SK-N-SH (cell line): ENCODE results near the gene MEIS2. TPM values are rescaled to one million over a fixed set of nuclear protein-coding genes. Genes with fewer than 3 reads are reported as not detected.

Experiments
- CTCF ChIA-PET: fragments of 300-600, 350-600 bp; formaldehyde crosslinking; extraction: SDS; loops from one replicate; lab custom pipeline; 2021; lab: Yijun Ruan, JAX
- POLR2A ChIA-PET: fragments of 350-600 bp; sonication (Branson Sonifier 250); formaldehyde crosslinking; extraction: SDS; loops from one replicate; lab custom pipeline; 2020; ENCODE audit warnings: antibody characterized with exemption, inconsistent platforms; lab: Yijun Ruan, JAX
- DNase-seq: peaks from one replicate; pipeline ENCODE4 v3.0.0; 2012
- H2AFZ ChIP-seq: fragments of 200-600 bp; sonication (generic); 2 replicates; pipeline ENCODE4 v1.8.1; 2016; ENCODE audit warnings: antibody characterized with exemption, mild to moderate bottlenecking, low read depth
- H3F3A ChIP-seq: fragments of 200-600 bp; sonication (generic); replicated peaks from 2 replicates; pipeline ENCODE3; 2016; ENCODE audit warnings: antibody characterized with exemption, mild to moderate bottlenecking; ENCODE audit not compliant: insufficient read depth
- H3K27ac ChIP-seq, 2 experiments: fragments of 200-500 bp in 1 of 2; fragments of 200-600 bp in 1 of 2; sonication (Bioruptor generic) in 1 of 2; sonication (generic), shearing (Covaris generic) in 1 of 2; 2 replicates each; pipeline versions ENCODE4 v1.5.1 to v1.6.1; 2014 to 2016; ENCODE audit warnings: low read depth in 2 of 2, inconsistent platforms in 1 of 2, low read length in 1 of 2, mild to moderate bottlenecking in 1 of 2, mixed read lengths in 1 of 2
- H3K27me3 ChIP-seq: fragments of 200-600 bp; sonication (generic), shearing (Covaris generic); 2 replicates; pipeline ENCODE4 v1.6.1; 2016; ENCODE audit warnings: mixed run types; ENCODE audit not compliant: insufficient read depth
- H3K36me3 ChIP-seq, 2 experiments: fragments of 200-500 bp in 1 of 2; fragments of 200-600 bp in 1 of 2; sonication (Bioruptor generic) in 1 of 2; sonication (generic) in 1 of 2; replicated peaks in 1 of 2; 2 replicates each; pipeline versions ENCODE3 to v1.5.1; 2014 to 2016; ENCODE audit warnings: low read length in 1 of 2, mild to moderate bottlenecking in 1 of 2; ENCODE audit not compliant: insufficient read depth in 2 of 2, control insufficient read depth in 1 of 2
- H3K4me1 ChIP-seq, 2 experiments: fragments of 200-500 bp in 1 of 2; fragments of 200-600 bp in 1 of 2; sonication (Bioruptor generic) in 1 of 2; sonication (generic), shearing (Covaris generic) in 1 of 2; 2 replicates each; pipeline versions ENCODE4 v1.5.1 to v1.6.1; 2014 to 2016; ENCODE audit warnings: low read depth in 1 of 2, low read length in 1 of 2, mixed run types in 1 of 2; ENCODE audit not compliant: insufficient read depth in 2 of 2, control insufficient read depth in 1 of 2
- H3K4me2 ChIP-seq: fragments of 200-600 bp; sonication (generic), shearing (Covaris generic); 2 replicates; pipeline ENCODE4 v1.6.1; 2017; ENCODE audit warnings: mixed run types
- H3K4me3 ChIP-seq, 2 experiments: fragments of 200-500 bp in 1 of 2; fragments of 200-600 bp in 1 of 2; sonication (Bioruptor generic) in 1 of 2; sonication (generic), shearing (Covaris generic) in 1 of 2; 2 replicates each; pipeline versions ENCODE4 v1.5.1 to v1.8.1; 2014 to 2016; ENCODE audit warnings: low read depth in 2 of 2, inconsistent platforms in 1 of 2, low read length in 1 of 2, mild to moderate bottlenecking in 1 of 2, mixed read lengths in 1 of 2, moderate library complexity in 1 of 2
- H3K79me2 ChIP-seq: fragments of 200-600 bp; sonication (generic); 2 replicates; pipeline ENCODE4 v1.8.1; 2017; ENCODE audit warnings: mild to moderate bottlenecking; ENCODE audit not compliant: insufficient read depth
- H3K9ac ChIP-seq: fragments of 200-600 bp; sonication (generic); 2 replicates; pipeline ENCODE4 v1.6.1; 2017; ENCODE audit warnings: mixed run types
- H3K9me2 ChIP-seq: fragments of 200-600 bp; sonication (generic); 2 replicates; pipeline ENCODE4 v1.6.1; 2017; ENCODE audit warnings: mixed run types
- H3K9me3 ChIP-seq: fragments of 200-600 bp; sonication (generic); 2 replicates; pipeline ENCODE4 v1.6.1; 2017; ENCODE audit warnings: mixed run types, mild to moderate bottlenecking, moderate library complexity
- H4K20me1 ChIP-seq: fragments of 200-600 bp; sonication (generic); 2 replicates; pipeline ENCODE4 v1.6.1; 2017; ENCODE audit warnings: mild to moderate bottlenecking, mixed run types; ENCODE audit not compliant: insufficient read depth
- CTCF ChIP-seq: fragments of 200-600 bp; sonication (generic); IDR thresholded peaks from 2 replicates; pipeline ENCODE4 v1.6.1; 2017; ENCODE audit warnings: antibody characterized with exemption, mild to moderate bottlenecking, moderate library complexity
- ELF1 ChIP-seq: IDR thresholded peaks from 2 replicates; pipeline ENCODE4 v1.4.0; 2012
- FOSL2 ChIP-seq: IDR thresholded peaks from 2 replicates; pipeline ENCODE4 v1.4.0; 2012; ENCODE audit warnings: low read depth, mild to moderate bottlenecking, moderate library complexity, borderline replicate concordance
- FOXJ3 ChIP-seq: sonication (generic); formaldehyde crosslinking; IDR thresholded peaks from 2 replicates; pipeline ENCODE4 v1.5.1; 2020; ENCODE audit warnings: mild to moderate bottlenecking, missing genetic modification reagents
- GATA2 ChIP-seq: sonication (generic); formaldehyde crosslinking; IDR thresholded peaks from 2 replicates; pipeline ENCODE4 v1.5.0; 2020; ENCODE audit warnings: mild to moderate bottlenecking, missing genetic modification reagents
- MAX ChIP-seq: IDR thresholded peaks from 2 replicates; pipeline ENCODE4 v1.4.0; 2012; ENCODE audit warnings: low read depth
- MEF2A ChIP-seq: IDR thresholded peaks from 2 replicates; pipeline ENCODE4 v1.4.0; 2012; ENCODE audit warnings: low read depth, borderline replicate concordance
- MXI1 ChIP-seq: IDR thresholded peaks from 2 replicates; pipeline ENCODE4 v1.6.1; 2012; ENCODE audit warnings: mild to moderate bottlenecking, low read depth, low read length, improper control_type of control experiment
- NFIC ChIP-seq: IDR thresholded peaks from 2 replicates; pipeline ENCODE4 v1.4.0; 2012; ENCODE audit warnings: borderline replicate concordance
- NRF1 ChIP-seq: IDR thresholded peaks from 2 replicates; pipeline ENCODE4 v1.6.1; 2012; ENCODE audit warnings: low read depth, mild to moderate bottlenecking, low read length
- RAD21 ChIP-seq: IDR thresholded peaks from 2 replicates; pipeline ENCODE4 v1.6.1; 2012; ENCODE audit warnings: mild to moderate bottlenecking, low read length
- REST ChIP-seq: IDR thresholded peaks from 2 replicates; pipeline ENCODE4 v1.6.1; 2012; ENCODE audit warnings: mild to moderate bottlenecking, low read depth, low read length, moderate library complexity
- RXRA ChIP-seq: IDR thresholded peaks from 2 replicates; pipeline ENCODE4 v1.4.0; 2012; ENCODE audit warnings: low read depth, mild to moderate bottlenecking, borderline replicate concordance
- SIN3A ChIP-seq: IDR thresholded peaks from 2 replicates; pipeline ENCODE4 v1.6.1; 2012; ENCODE audit warnings: low read depth, mild to moderate bottlenecking, low read length, moderate library complexity, borderline replicate concordance
- TEAD4 ChIP-seq: IDR thresholded peaks from 2 replicates; pipeline ENCODE4 v1.4.0; 2012; ENCODE audit warnings: mild to moderate bottlenecking, borderline replicate concordance; ENCODE audit not compliant: insufficient read depth
- USF2 ChIP-seq: fragments of 150-350 bp; IDR thresholded peaks from 2 replicates; pipeline ENCODE4 v1.6.1; 2017; ENCODE audit warnings: antibody characterized with exemption, low read length, low read depth, borderline replicate concordance
- YY1 ChIP-seq: IDR thresholded peaks from 2 replicates; pipeline ENCODE4 v1.4.0; 2012; ENCODE audit warnings: low read depth, mild to moderate bottlenecking
- ZBTB33 ChIP-seq: IDR thresholded peaks from 2 replicates; pipeline ENCODE4 v1.4.0; 2012; ENCODE audit warnings: low read depth, borderline replicate concordance
- polyA plus RNA-seq, 3 experiments: library from polyadenylated mRNA; depleted of rRNA; stranded (reverse); fragments of >200 nt; gene quantifications; 2 replicates each; pipeline ENCODE4 v1.2.3, GENCODE V29; 2012

MEIS2 gene
- polyA plus RNA-seq, 1 of the 3 experiments (the other 2 are of a cell fraction): 146 TPM

GRCh38 chr15:37028625-37029296 is 71.6 kb downstream of the MEIS2 start (continued):
- TF ChIP-seq NRF1 (no peak), MXI1 (peak; percentile 7; the same call in 1 of the 2 replicates), FOXJ3 (CRISPR knock-in tag) (no peak), MAX (no peak), ZBTB33 (no peak), YY1 (no peak), CTCF (no peak), USF2 (no peak), TEAD4 (no peak), GATA2 (CRISPR knock-in tag) (no peak), RAD21 (no peak), SIN3A (no peak), ELF1 (no peak), FOSL2 (peak; percentile 33; the same call in 1 of the 2 replicates), RXRA (no peak), NFIC (no peak)

GRCh38 chr15:37020852-37021251 is 79.5 kb downstream of the MEIS2 start:
- Histone ChIP-seq H3K4me3 (no peak overlapping the region; a peak in 1 of 4 replicates), H3K9me2 (no peaks in the 10 kb centered on the region), H3K4me2 (no peak overlapping the region), H3F3A (peaks cover 34% of the 10 kb centered on the region), H3K79me2 (peaks cover 88% of the 10 kb centered on the region), H3K9me3 (no peaks in the 10 kb centered on the region), H3K27me3 (no peaks in the 10 kb centered on the region), H2AFZ (no peak overlapping the region), H3K4me1 (peaks cover 0 to 25% of the 10 kb centered on the region in 2 experiments; a peak in 2 of 4 replicates), H3K27ac (peak overlapping the region in 1 of 2 experiments; percentile 40; a peak in 2 of 4 replicates), H4K20me1 (peaks cover 32% of the 10 kb centered on the region), H3K9ac (no peak overlapping the region), H3K36me3 (peaks cover 77 to 86% of the 10 kb centered on the region in 2 experiments)
- no peak for DNase-seq
- ChIA-PET POLR2A (no interaction called here), CTCF (interaction anchor here (0.6 kb wide), 1 partner anchor 1381 kb away, joined by 4 read pairs; no protein-coding TSS in a partner anchor)
- TF ChIP-seq MEF2A (no peak), REST (no peak), ELF1 (no peak), ZBTB33 (no peak), MAX (no peak)
